Esophagus squamous epithelium (tissue), 5 donors: ENCODE data around the gene PHACTR1. TPM values are rescaled to one million over a fixed set of nuclear protein-coding genes. Genes with fewer than 3 reads are reported as not detected.

Experiments used
- DNase-seq: peaks from one replicate; lab custom pipeline; 2025; lab: John Stamatoyannopoulos, UW
- H3K27ac ChIP-seq, 4 donors: fragments of 200-600 bp; sonication (generic); one replicate each; pipeline ENCODE4 v1.5.1; 2016 to 2019; ENCODE audit warnings: mild to moderate bottlenecking in 1 of 4
- H3K27me3 ChIP-seq, 4 donors: fragments of 200-600 bp; sonication (generic); 1 replicate in 3 of 4; 2 replicates in 1 of 4; pipeline versions ENCODE4 v1.5.1 to v1.6.0; 2017 to 2021; ENCODE audit warnings: antibody characterized with exemption in 1 of 4
- H3K36me3 ChIP-seq, 3 donors: fragments of 200-600 bp; sonication (generic); one replicate each; pipeline ENCODE4 v1.5.1; 2016 to 2019
- H3K4me1 ChIP-seq, 3 donors: fragments of 200-600 bp; sonication (generic); one replicate each; pipeline ENCODE4 v1.5.1; 2017 to 2019
- H3K4me3 ChIP-seq, 4 donors: fragments of 200-600 bp; sonication (generic); 1 replicate in 3 of 4; 2 replicates in 1 of 4; pipeline ENCODE4 v1.5.1; 2016 to 2019; ENCODE audit warnings: mild to moderate bottlenecking in 2 of 4, moderate library complexity in 1 of 4
- H3K9me3 ChIP-seq, 3 donors: fragments of 200-600 bp; sonication (generic); one replicate each; pipeline ENCODE4 v1.5.1; 2016 to 2019
- CTCF ChIP-seq, 6 experiments: fragments of 450-650 bp in 4 of 6; fragments of 200-600 bp in 2 of 6; sonication (generic) in 2 of 6; IDR thresholded peaks; one replicate each; pipeline ENCODE4 v1.5.1; 2016 to 2019; ENCODE audit warnings: antibody characterized with exemption in 6 of 6, mild to moderate bottlenecking in 4 of 6, moderate library complexity in 4 of 6
- POLR2A ChIP-seq, 4 donors: fragments of 450-650 bp; IDR thresholded peaks; one replicate each; pipeline ENCODE4 v1.6.1; 2017; ENCODE audit warnings: antibody characterized with exemption in 4 of 4, mild to moderate bottlenecking in 4 of 4, moderate library complexity in 3 of 4
- WGBS, 2 donors: methylation state at CpG; one replicate each; pipeline ENCODE4 v1.1.5; 2018; 5-methylcytosine and 5-hydroxymethylcytosine counted together
- intact Hi-C: fragments of 100-400 bp; cut with DNase I; formaldehyde crosslinking; loops from one replicate; pipeline ENCODE4 v1.15.0; 2022
- total RNA-seq, 4 donors: library from RNA; depleted of rRNA; stranded (reverse); fragments of >200 nt; gene quantifications; one replicate each; pipeline ENCODE4 v1.1.0, GENCODE V29; 2016
- donor health status: DM: yes; HTN: yes; CAD: no.

PHACTR1 gene
- total RNA-seq, 4 donors from 2014 or later: 1.5 to 7.2 (median 4.5) TPM

GRCh38 chr6:13205106-13205505, 488.5 kb downstream of the PHACTR1 start:
- 93 to 94% methylated on average over 6 of the region's 6 CpGs for WGBS, 2 donors
- intact Hi-C loops: no loop called here
- no peak for TF ChIP-seq POLR2A (IDR thresholded peaks at IDR 0.05)
- H3K4me3 ChIP-seq: no peak overlapping the region
- no peaks in the 10 kb centered on the region for H3K4me1 ChIP-seq
- H3K27ac ChIP-seq: no peak overlapping the region
- no peaks in the 10 kb centered on the region for H3K27me3 ChIP-seq
- H3K36me3 ChIP-seq: no peaks in the 10 kb centered on the region
- H3K9me3 ChIP-seq: no peaks in the 10 kb centered on the region
- no peak for DNase-seq

GRCh38 chr6:13212096-13212495, 495.5 kb downstream of the PHACTR1 start:
- Histone ChIP-seq H3K36me3 (no peaks in the 10 kb centered on the region), H3K27me3 (no peaks in the 10 kb centered on the region), H3K4me1 (no peaks in the 10 kb centered on the region), H3K4me3 (no peak overlapping the region), H3K9me3 (no peaks in the 10 kb centered on the region), H3K27ac (no peak overlapping the region)
- WGBS, 2 donors: 100% methylated on average over 1 of the region's 1 CpG
- no peak for DNase-seq
- intact Hi-C loops: no loop called here
- TF ChIP-seq POLR2A (IDR thresholded peaks at IDR 0.05) (no peak), CTCF (IDR thresholded peaks at IDR 0.05) (no peak)

- no peak for DNase-seq
- no peak overlapping the region for H3K4me3 ChIP-seq
- no peaks in the 10 kb centered on the region for H3K9me3 ChIP-seq
- no peaks in the 10 kb centered on the region for H3K4me1 ChIP-seq
- H3K36me3 ChIP-seq: no peaks in the 10 kb centered on the region
- no peak overlapping the region for H3K27ac ChIP-seq
- 93 to 94% methylated on average over 14 of the region's 14 CpGs for WGBS, 2 donors
- H3K27me3 ChIP-seq: no peaks in the 10 kb centered on the region
- no peak for TF ChIP-seq CTCF (IDR thresholded peaks at IDR 0.05)
- TF ChIP-seq POLR2A (IDR thresholded peaks at IDR 0.05): no peak
- intact Hi-C loops: no loop called here
Measured at GRCh38 chr6:13212538-13212937, 496.0 kb downstream of the PHACTR1 start.

- H3K36me3 ChIP-seq: no peaks in the 10 kb centered on the region
- H3K27me3 ChIP-seq: no peaks in the 10 kb centered on the region
- no peak for TF ChIP-seq CTCF (IDR thresholded peaks at IDR 0.05)
- TF ChIP-seq POLR2A (IDR thresholded peaks at IDR 0.05): no peak
- H3K4me1 ChIP-seq: no peaks in the 10 kb centered on the region
- H3K9me3 ChIP-seq: no peaks in the 10 kb centered on the region
- no peak overlapping the region for H3K4me3 ChIP-seq
- 82 to 91% methylated on average over 2 of the region's 2 CpGs for WGBS, 2 donors
- intact Hi-C loops: no loop called here
- DNase-seq: no peak
- no peak overlapping the region for H3K27ac ChIP-seq
Measured at GRCh38 chr6:13215390-13215789, 498.8 kb downstream of the PHACTR1 start.

GRCh38 chr6:13216236-13217014, 499.9 kb downstream of the PHACTR1 start:
- TF ChIP-seq POLR2A (IDR thresholded peaks at IDR 0.05): no peak
- TF ChIP-seq CTCF (IDR thresholded peaks at IDR 0.05): no peak
- H3K36me3 ChIP-seq: no peaks in the 10 kb centered on the region
- no peaks in the 10 kb centered on the region for H3K27me3 ChIP-seq
- H3K27ac ChIP-seq: no peak overlapping the region
- no peaks in the 10 kb centered on the region for H3K9me3 ChIP-seq
- 23 to 50% methylated on average over 1 to 2 of the region's 2 CpGs for WGBS, 2 donors
- no peaks in the 10 kb centered on the region for H3K4me1 ChIP-seq
- intact Hi-C loops: no loop called here
- DNase-seq: no peak
- no peak overlapping the region for H3K4me3 ChIP-seq
